TTC549 (cell line): ENCODE data around the gene NOS3.

Experiments used
- FAIRE-seq: peaks from 2 replicates; lab custom pipeline; 2012; peaks lifted over from hg19 to GRCh38; lab: Jason Lieb, UNC

Gene NOS3

GRCh38 chr7:151059367-151060112, 68.7 kb downstream of the NOS3 start, which contains the start of gene SLC4A2:
Gene SLC4A2, plus strand, starts transcription at chr7:151059589. Its CDS starts 2,399 bp downstream, at chr7:151061988.
- no peak for FAIRE-seq

- no peak for FAIRE-seq
These were observed 69.2 kb downstream of the NOS3 start for GRCh38 chr7:151060113-151060415.

GRCh38 chr7:151060416-151061212, 69.8 kb downstream of the NOS3 start:
- FAIRE-seq, result no peak

GRCh38 chr7:151061213-151062110, 70.6 kb downstream of the NOS3 start:
- no peak for FAIRE-seq

- FAIRE-seq, result no peak
These were observed 71.2 kb downstream of the NOS3 start for GRCh38 chr7:151062111-151062398.

GRCh38 chr7:151062399-151063211, 71.8 kb downstream of the NOS3 start:
- FAIRE-seq, result no peak

- no peak for FAIRE-seq
These were observed 72.4 kb downstream of the NOS3 start for GRCh38 chr7:151063212-151063561.
